Heart left ventricle (tissue), 16 donors: ENCODE data around the gene TXNRD3. TPM values are rescaled to one million over a fixed set of nuclear protein-coding genes. Genes with fewer than 3 reads are reported as not detected.

ENCODE experiments used
- ATAC-seq, 4 donors: fragments of 200-7000 bp; cut with Tn5 transposase; one replicate each; pipeline ENCODE4 v1.9.1; 2020 to 2022; ENCODE audit warnings: moderate library complexity in 4 of 4, mild to moderate bottlenecking in 3 of 4, moderate number of reproducible peaks in 1 of 4
- DNase-seq, 5 donors: peaks; one replicate each; pipeline ENCODE4 v3.0.0-alpha.2; 2020
- H3K27ac ChIP-seq, 12 donors: fragments of 200-600 bp; sonication (generic) in 4 of 12; one replicate each; pipeline versions ENCODE4 v1.5.0 to v1.8.0; 2016 to 2022; ENCODE audit warnings: mild to moderate bottlenecking in 2 of 12
- H3K27me3 ChIP-seq, 9 donors: fragments of 200-600 bp; sonication (generic) in 2 of 9; one replicate each; pipeline versions ENCODE4 v1.5.1 to v1.8.0; 2016 to 2022; ENCODE audit warnings: mild to moderate bottlenecking in 3 of 9
- H3K36me3 ChIP-seq, 9 donors: fragments of 200-600 bp; sonication (generic) in 2 of 9; one replicate each; pipeline versions ENCODE4 v1.5.0 to v1.8.0; 2018 to 2022; ENCODE audit warnings: mild to moderate bottlenecking in 2 of 9
- H3K4me1 ChIP-seq, 12 donors: fragments of 200-600 bp; sonication (generic) in 4 of 12; one replicate each; pipeline versions ENCODE4 v1.5.0 to v1.8.0; 2016 to 2022; ENCODE audit warnings: mild to moderate bottlenecking in 3 of 12
- H3K4me3 ChIP-seq, 12 donors: fragments of 200-600 bp; sonication (generic) in 4 of 12; one replicate each; pipeline versions ENCODE4 v1.5.0 to v1.8.0; 2017 to 2022; ENCODE audit warnings: mild to moderate bottlenecking in 9 of 12, moderate library complexity in 4 of 12
- H3K9me3 ChIP-seq, 12 donors: fragments of 200-600 bp; sonication (generic) in 4 of 12; one replicate each; pipeline versions ENCODE4 v1.5.0 to v1.8.0; 2016 to 2022; ENCODE audit warnings: mild to moderate bottlenecking in 1 of 12
- POLR2A ChIP-seq, 2 donors: fragments of 450-650 bp; IDR thresholded peaks; one replicate each; pipeline ENCODE4 v1.6.1; 2017; ENCODE audit warnings: antibody characterized with exemption in 2 of 2, mild to moderate bottlenecking in 2 of 2, moderate library complexity in 2 of 2
- WGBS, 4 donors: extraction: QIAGEN DNeasy Blood & Tissue Kit in 2 of 4; methylation state at CpG; one replicate each; pipeline versions ENCODE4 v1.1.5 to v1.1.7; 2013 to 2018; 5-methylcytosine and 5-hydroxymethylcytosine counted together
- intact Hi-C, 10 donors: fragments of 100-400 bp; cut with DNase I; formaldehyde crosslinking; loops; one replicate each; pipeline versions ENCODE4 v1.11.1 to v1.14.2; 2022
- polyA plus RNA-seq, 2 donors: library from polyadenylated mRNA; stranded (reverse); fragments of 200-250 nt; gene quantifications; one replicate each; pipeline ENCODE4 v1.2.3, GENCODE V29; 2013
- total RNA-seq, 9 donors: library from RNA; depleted of rRNA in 2 of 9; stranded (reverse); fragments of >200 nt in 2 of 9; fragmentation: NEBNext Ultra II Directional in 3 of 9; extraction: Animal tissue kit (Norgen Biotek cat#: 25700) in 3 of 9; gene quantifications; one replicate each; pipeline versions ENCODE4 v1.1.0 to v1.2.4, GENCODE V29; 2016 to 2023
- TF ChIP-seq, protein P1 (sequence below), 12 donors: fragments of 200-600 bp; sonication (generic) in 4 of 12; IDR thresholded peaks; one replicate each; pipeline versions ENCODE4 v1.5.0 to v1.8.0; 2018 to 2022; ENCODE audit warnings: antibody characterized with exemption in 12 of 12, mild to moderate bottlenecking in 5 of 12
- donor health status: ischemic (EF 13 %, LVEDD 7.1; RV severe dilation, severe dysfunction).
- donor health status: healthy with polysubstance abuse.
- donor health status: DM: no; HTN: yes; CAD: no.
- donor health status: DM: no; HTN: no; CAD: no.
- donor health status: ischemic (EF 25% LVEDD 6.9; RV normal size, moderate dysfunction).
- donor health status: ischemic (EF 25% LVEDD 5.7; RV mildly dilated, moderate dysfunction).
- donor health status: healthy.
- donor health status: DM: yes; HTN: yes; CAD: no.
- donor health status: ischemic (EF 35%, LVEDD 5.7; RV mildly dilated, moderate dysfunction).
- donor health status: nonischemic (EF 11% LVEDD 7.7; RV severe dilation, severe dysfunction).
- donor health status: DM: yes; HTN: yes; CAD: no.
- donor health status: PGD.
- donor health status: ischemic (EF 29% LVEDD 5.4; RV normal size, mild dysfunction).
- donor health status: nonischemic (EF 23%, LVEDD 6.1; RV moderate dilation, normal function).

TXNRD3 gene
- total and polyA plus RNA-seq, 11 donors: 1.7 to 8.2 (median 5.7) TPM

DNA sequence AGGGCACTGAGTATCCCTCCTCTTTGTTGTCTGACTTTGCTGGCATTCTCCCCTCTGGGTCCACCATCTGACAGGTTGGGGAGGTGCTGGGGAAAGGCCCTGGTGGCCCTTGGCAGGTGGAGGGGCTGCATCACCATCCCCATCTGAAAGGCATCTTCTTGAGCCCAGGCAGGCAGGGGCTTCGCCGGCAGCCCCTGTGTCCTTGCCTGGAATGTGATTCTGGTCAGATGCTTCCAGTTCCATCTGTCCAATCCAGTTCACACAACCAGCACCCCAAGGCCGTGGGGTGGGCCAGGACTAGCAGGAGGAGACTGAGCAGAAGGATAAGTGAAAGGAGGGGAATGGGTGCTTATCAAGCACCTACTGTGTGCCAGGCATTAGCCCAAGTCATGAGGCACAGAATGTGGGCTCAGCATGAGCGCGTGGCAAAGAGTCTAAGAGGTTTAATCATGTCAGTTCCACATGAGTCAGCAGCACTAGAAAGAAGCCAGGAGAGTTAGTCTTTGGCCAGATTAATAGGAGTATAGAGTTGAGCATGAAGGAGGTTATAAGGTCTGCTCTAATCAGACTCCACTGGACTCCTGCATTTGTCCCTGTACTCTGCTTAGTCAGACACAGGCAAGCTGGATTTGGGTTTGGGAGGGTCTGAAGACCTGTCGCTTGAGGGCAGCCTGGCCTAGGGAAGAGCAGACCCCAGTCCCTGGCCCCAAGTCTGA, 10.5 kb upstream of the TXNRD3 start:
- TF ChIP-seq, protein P1, sequence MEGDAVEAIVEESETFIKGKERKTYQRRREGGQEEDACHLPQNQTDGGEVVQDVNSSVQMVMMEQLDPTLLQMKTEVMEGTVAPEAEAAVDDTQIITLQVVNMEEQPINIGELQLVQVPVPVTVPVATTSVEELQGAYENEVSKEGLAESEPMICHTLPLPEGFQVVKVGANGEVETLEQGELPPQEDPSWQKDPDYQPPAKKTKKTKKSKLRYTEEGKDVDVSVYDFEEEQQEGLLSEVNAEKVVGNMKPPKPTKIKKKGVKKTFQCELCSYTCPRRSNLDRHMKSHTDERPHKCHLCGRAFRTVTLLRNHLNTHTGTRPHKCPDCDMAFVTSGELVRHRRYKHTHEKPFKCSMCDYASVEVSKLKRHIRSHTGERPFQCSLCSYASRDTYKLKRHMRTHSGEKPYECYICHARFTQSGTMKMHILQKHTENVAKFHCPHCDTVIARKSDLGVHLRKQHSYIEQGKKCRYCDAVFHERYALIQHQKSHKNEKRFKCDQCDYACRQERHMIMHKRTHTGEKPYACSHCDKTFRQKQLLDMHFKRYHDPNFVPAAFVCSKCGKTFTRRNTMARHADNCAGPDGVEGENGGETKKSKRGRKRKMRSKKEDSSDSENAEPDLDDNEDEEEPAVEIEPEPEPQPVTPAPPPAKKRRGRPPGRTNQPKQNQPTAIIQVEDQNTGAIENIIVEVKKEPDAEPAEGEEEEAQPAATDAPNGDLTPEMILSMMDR (IDR thresholded peaks at IDR 0.05): no peak
- 80 to 89% (median 82%) methylated on average over 5 to 6 of the region's 6 CpGs for WGBS, 4 donors
- Histone ChIP-seq H3K4me3 (no peak overlapping the region), H3K36me3 (no peaks in the 10 kb centered on the region), H3K4me1 (peaks cover 0 to 6% (median 0%) of the 10 kb centered on the region in 12 donors), H3K27ac (no peak overlapping the region), H3K27me3 (peaks cover 0 to 12% (median 0%) of the 10 kb centered on the region in 9 donors), H3K9me3 (no peaks in the 10 kb centered on the region)
- intact Hi-C loops: no loop called here
- ATAC-seq: no peak
- no peak for DNase-seq

DNA sequence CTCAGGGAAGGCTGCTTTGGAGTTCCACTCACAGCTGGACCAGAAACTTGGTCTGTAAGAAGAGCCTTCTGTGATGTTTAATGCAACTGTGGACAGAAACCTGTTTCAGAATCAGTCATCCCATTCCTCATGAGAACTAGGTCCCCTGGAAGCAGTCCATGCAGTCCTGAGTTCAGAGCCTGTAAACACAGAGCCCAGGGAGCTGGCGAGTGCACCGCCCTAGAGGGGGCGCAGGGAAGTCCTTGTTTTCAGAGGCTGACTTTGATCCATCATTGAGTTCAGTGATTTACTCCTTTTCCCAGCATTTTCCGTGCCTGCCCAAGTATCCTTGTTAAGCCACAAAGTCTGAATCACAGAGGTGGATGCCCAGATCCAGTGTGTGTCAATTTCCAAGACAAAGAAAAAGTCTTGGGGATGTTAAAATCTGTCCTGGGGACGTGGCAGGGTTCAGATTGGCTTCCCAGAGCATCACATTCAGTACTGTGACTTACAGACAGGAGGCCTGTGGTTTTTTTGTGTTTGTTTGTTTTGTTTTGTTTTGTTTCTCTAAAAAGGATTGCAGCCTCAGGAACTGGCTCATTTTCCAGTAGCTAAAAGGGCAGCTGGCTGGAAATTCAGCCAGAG, 9.8 kb upstream of the TXNRD3 start:
- Histone ChIP-seq H3K4me3 (no peak overlapping the region), H3K27ac (no peak overlapping the region), H3K36me3 (no peaks in the 10 kb centered on the region), H3K27me3 (peaks cover 0 to 15% (median 0%) of the 10 kb centered on the region in 9 donors), H3K9me3 (no peaks in the 10 kb centered on the region), H3K4me1 (peaks cover 0 to 6% (median 0%) of the 10 kb centered on the region in 12 donors)
- intact Hi-C loops: no loop called here
- ATAC-seq (no peak), DNase-seq (no peak)
- TF ChIP-seq, protein P1 (IDR thresholded peaks at IDR 0.05): no peak
- TF ChIP-seq POLR2A (IDR thresholded peaks at IDR 0.05): no peak
- WGBS, 4 donors: 58 to 79% (median 69%) methylated on average over 5 of the region's 5 CpGs

DNA sequence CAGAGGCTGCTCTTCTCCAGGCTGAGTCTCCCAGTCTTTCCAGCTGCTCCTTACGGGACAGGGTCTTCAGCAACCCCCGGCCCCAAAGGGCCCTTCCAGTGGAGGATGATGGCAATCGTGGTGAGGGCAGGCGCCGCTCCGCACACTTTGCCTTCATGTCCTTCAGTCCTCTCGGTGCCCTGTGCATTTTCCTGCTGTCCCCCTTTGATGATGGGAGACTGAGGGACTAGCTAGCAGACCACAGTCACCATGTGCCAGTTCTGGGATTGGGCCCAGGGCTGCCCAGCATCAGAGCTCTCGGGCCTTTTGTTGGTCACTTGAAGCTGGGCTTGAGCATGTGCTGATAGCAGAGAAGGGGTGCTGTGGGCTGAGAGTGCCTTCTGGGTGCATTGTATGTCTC, 8.8 kb upstream of the TXNRD3 start:
- Histone ChIP-seq H3K4me3 (no peak overlapping the region), H3K27me3 (peaks cover 0 to 16% (median 0%) of the 10 kb centered on the region in 9 donors), H3K9me3 (no peaks in the 10 kb centered on the region), H3K36me3 (no peaks in the 10 kb centered on the region), H3K27ac (no peak overlapping the region), H3K4me1 (peaks cover 0 to 6% (median 0%) of the 10 kb centered on the region in 12 donors)
- intact Hi-C loops: no loop called here
- TF ChIP-seq POLR2A (IDR thresholded peaks at IDR 0.05): no peak
- TF ChIP-seq, protein P1 (IDR thresholded peaks at IDR 0.05): no peak
- WGBS, 4 donors: 86 to 92% (median 87%) methylated on average over 7 to 8 of the region's 8 CpGs
- ATAC-seq (no peak), DNase-seq (no peak)

DNA sequence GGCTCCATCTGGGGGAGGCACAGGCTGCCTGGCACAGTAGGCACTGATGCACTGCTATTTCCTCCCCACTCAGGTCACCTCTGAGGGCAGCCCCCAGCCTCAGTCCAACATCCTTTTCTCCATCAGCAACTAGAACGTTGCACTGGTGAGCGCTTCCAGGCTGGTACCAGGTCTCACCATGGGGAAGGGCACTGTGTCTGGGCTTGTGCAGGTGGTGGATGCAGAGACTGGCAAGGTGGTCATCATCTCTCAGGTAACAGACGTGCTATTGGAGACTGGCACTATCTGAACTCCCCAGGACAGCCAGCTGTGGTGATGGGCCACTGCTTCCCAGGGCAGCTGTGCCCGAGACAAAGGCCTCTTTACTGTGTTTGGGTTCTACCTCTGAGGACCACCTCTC, 8.3 kb upstream of the TXNRD3 start:
- TF ChIP-seq POLR2A (IDR thresholded peaks at IDR 0.05): no peak
- TF ChIP-seq, protein P1 (IDR thresholded peaks at IDR 0.05): no peak
- no peaks in the 10 kb centered on the region for H3K36me3 ChIP-seq
- H3K9me3 ChIP-seq: no peaks in the 10 kb centered on the region
- peaks cover 0 to 6% (median 0%) of the 10 kb centered on the region in 12 donors for H3K4me1 ChIP-seq
- no peak overlapping the region for H3K4me3 ChIP-seq
- WGBS, 4 donors: 60 to 93% (median 79%) methylated on average over 1 to 4 of the region's 4 CpGs
- intact Hi-C loops: no loop called here
- peaks cover 0 to 16% (median 0%) of the 10 kb centered on the region in 9 donors for H3K27me3 ChIP-seq
- no peak for ATAC-seq
- no peak for DNase-seq
- no peak overlapping the region for H3K27ac ChIP-seq
